ENCODE data around the gene LRRTM1.

The LRRTM1 gene

GRCh38 chr2:80323610-80324009, 19.1 kb upstream of the LRRTM1 start:
- DNase-seq (ENCODE audit: low spot score) = no peak
- Histone ChIP-seq H3K27ac (no peak overlapping the region), H3K4me3 (no peak overlapping the region)
- TF ChIP-seq, protein P1, sequence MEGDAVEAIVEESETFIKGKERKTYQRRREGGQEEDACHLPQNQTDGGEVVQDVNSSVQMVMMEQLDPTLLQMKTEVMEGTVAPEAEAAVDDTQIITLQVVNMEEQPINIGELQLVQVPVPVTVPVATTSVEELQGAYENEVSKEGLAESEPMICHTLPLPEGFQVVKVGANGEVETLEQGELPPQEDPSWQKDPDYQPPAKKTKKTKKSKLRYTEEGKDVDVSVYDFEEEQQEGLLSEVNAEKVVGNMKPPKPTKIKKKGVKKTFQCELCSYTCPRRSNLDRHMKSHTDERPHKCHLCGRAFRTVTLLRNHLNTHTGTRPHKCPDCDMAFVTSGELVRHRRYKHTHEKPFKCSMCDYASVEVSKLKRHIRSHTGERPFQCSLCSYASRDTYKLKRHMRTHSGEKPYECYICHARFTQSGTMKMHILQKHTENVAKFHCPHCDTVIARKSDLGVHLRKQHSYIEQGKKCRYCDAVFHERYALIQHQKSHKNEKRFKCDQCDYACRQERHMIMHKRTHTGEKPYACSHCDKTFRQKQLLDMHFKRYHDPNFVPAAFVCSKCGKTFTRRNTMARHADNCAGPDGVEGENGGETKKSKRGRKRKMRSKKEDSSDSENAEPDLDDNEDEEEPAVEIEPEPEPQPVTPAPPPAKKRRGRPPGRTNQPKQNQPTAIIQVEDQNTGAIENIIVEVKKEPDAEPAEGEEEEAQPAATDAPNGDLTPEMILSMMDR (IDR thresholded peaks at IDR 0.05) = no peak

DNA sequence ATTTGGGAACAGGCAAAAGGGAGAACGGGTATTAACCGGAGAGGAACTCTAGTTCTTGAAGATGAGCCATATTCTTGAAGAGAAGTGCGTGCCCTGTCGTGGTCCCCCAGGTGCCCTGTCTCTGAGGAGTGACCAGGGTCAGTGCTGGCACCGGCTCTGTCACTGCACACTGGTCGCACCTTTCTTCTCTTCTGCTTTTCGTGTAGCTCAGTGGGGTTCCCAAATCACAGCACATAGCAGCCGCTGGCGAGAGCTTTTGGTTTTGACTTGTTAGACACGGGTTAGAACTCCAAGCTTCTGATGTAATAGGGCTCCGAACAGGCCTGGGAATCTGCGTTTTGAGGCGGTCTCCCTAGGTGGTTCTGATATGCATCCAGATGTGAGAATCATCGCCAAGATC, 18.4 kb upstream of the LRRTM1 start:
- no peak overlapping the region for H3K4me3 ChIP-seq
- TF ChIP-seq, protein P1 (IDR thresholded peaks at IDR 0.05) = no peak

GRCh38 chr2:80322311-80322920, 17.9 kb upstream of the LRRTM1 start:
- DNase-seq (ENCODE audit: low spot score) = no peak
- TF ChIP-seq, protein P1 (IDR thresholded peaks at IDR 0.05) = no peak
- Histone ChIP-seq H3K4me3 (no peak overlapping the region), H3K27ac (no peak overlapping the region)

More for the DNA sequence above, 18.4 kb upstream of the LRRTM1 start:
- H3K27ac ChIP-seq = no peak overlapping the region
- DNase-seq (ENCODE audit: low spot score) = no peak

GRCh38 chr2:80312282-80312839, 7.8 kb upstream of the LRRTM1 start:
- Histone ChIP-seq H3K4me3 (no peak overlapping the region), H3K27ac (no peak overlapping the region)
- TF ChIP-seq, protein P1 (IDR thresholded peaks at IDR 0.05) = no peak
- no peak for DNase-seq (ENCODE audit: low spot score)

- no peak overlapping the region for H3K4me3 ChIP-seq
- TF ChIP-seq, protein P1 (IDR thresholded peaks at IDR 0.05) = no peak
- H3K27ac ChIP-seq = no peak overlapping the region
- DNase-seq (ENCODE audit: low spot score) = no peak
These were observed 6.8 kb upstream of the LRRTM1 start for GRCh38 chr2:80311304-80311703.

DNA sequence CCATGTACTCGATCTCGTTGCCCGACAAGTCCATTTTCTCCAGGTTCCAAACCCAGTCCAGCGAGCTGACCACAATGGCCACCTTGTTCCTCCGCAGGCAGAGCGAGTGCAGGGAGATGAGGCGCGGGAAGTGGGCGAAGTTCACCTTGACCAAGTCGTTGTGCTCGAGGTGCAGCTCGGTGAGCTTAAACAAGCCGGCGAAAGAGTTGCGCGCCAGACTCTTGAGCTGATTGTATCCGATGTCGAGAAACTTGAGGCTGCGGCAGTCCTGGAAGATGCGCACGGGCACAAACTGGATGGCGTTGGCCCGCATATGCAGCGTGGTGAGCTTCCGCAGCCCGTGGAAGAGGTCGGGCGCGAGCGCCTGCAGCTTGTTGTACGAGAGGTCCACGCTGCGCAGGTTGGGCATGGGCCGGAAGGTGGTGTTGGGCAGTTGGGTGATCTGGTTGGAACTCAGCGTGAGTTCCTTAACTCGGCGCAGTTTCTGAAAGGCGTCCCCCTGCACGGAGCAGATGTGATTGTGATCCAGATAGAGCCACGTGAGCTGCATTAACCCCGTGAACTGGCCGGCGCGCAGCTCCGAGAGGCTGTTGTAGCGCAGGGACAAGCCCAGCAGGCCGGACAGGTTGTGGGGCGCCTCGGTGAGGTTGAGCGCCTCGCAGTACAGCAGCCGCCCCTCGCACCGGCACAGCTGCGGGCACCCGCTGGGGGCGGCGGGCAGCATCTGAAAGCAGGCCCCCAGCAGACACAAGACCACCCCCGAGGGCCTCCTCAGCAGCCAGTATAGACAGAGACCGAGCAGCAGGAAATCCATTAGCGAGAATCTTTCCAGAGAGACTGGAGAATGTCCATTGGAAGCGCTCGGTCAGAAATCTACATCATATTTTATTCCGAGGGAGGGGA, 1.3 kb downstream of the LRRTM1 start:
- Histone ChIP-seq H3K4me3 (peak overlapping the region; percentile 51), H3K27ac (no peak overlapping the region)
- DNase-seq (ENCODE audit: low spot score) = no peak
- TF ChIP-seq, protein P1 (IDR thresholded peaks at IDR 0.05) = no peak
